Liver (tissue), 9 donors: ENCODE measurements around the gene SEMA6B. TPM values are rescaled to one million over a fixed set of nuclear protein-coding genes. Genes with fewer than 3 reads are reported as not detected.
A peak's percentile ranks its signal among the peaks of the same experiment; 100 is the strongest.

Experiments
- DNase-seq: peaks from one replicate; pipeline ENCODE4 v3.0.0-alpha.2; 2017; ENCODE audit warnings: low spot score
- H3K27ac ChIP-seq, 2 donors: one replicate each; pipeline ENCODE4 v1.7.0; 2013; ENCODE audit warnings: inconsistent platforms in 2 of 2, low read length in 2 of 2, control low read depth in 1 of 2, low read depth in 1 of 2, mild to moderate bottlenecking in 1 of 2
- H3K27me3 ChIP-seq, 4 donors: one replicate each; pipeline versions ENCODE4 v1.6.1 to v1.7.0; 2013; ENCODE audit warnings: low read length in 3 of 4, inconsistent platforms in 1 of 4, mild to moderate bottlenecking in 1 of 4, moderate library complexity in 1 of 4; ENCODE audit not compliant: control insufficient read depth in 4 of 4, insufficient read depth in 4 of 4
- H3K36me3 ChIP-seq, 4 donors: one replicate each; pipeline versions ENCODE4 v1.6.1 to v1.7.0; 2013; ENCODE audit warnings: low read length in 3 of 4, mild to moderate bottlenecking in 3 of 4, low read depth in 1 of 4, moderate library complexity in 1 of 4; ENCODE audit not compliant: control insufficient read depth in 4 of 4, insufficient read depth in 3 of 4
- H3K4me1 ChIP-seq, 4 donors: one replicate each; pipeline versions ENCODE4 v1.6.1 to v1.7.0; 2013; ENCODE audit warnings: low read length in 3 of 4, mild to moderate bottlenecking in 3 of 4, moderate library complexity in 1 of 4; ENCODE audit not compliant: control insufficient read depth in 4 of 4, insufficient read depth in 4 of 4
- H3K4me3 ChIP-seq, 3 donors: one replicate each; pipeline versions ENCODE4 v1.6.1 to v1.7.0; 2013; ENCODE audit warnings: low read length in 3 of 3, control low read depth in 1 of 3, low read depth in 1 of 3, mild to moderate bottlenecking in 1 of 3
- H3K9ac ChIP-seq, 2 donors: one replicate each; pipeline ENCODE4 v1.7.0; 2013; ENCODE audit warnings: low read length in 2 of 2, mild to moderate bottlenecking in 2 of 2, moderate library complexity in 2 of 2, control low read depth in 1 of 2, low read depth in 1 of 2
- H3K9me3 ChIP-seq, 4 donors: one replicate each; pipeline versions ENCODE4 v1.6.1 to v1.7.0; 2013; ENCODE audit warnings: low read length in 3 of 4; ENCODE audit not compliant: control insufficient read depth in 4 of 4
- EGR1 ChIP-seq, 2 donors: IDR thresholded peaks; 2 replicates each; pipeline ENCODE4 v1.6.1; 2016 to 2018; ENCODE audit warnings: antibody characterized with exemption in 2 of 2, low read depth in 2 of 2
- FOXA2 ChIP-seq: IDR thresholded peaks from 2 replicates; pipeline ENCODE4 v1.6.1; 2016; ENCODE audit warnings: antibody characterized with exemption
- HNF4G ChIP-seq: IDR thresholded peaks from 2 replicates; pipeline ENCODE4 v1.6.1; 2016; ENCODE audit warnings: antibody characterized with exemption
- JUND ChIP-seq, 2 donors: IDR thresholded peaks; 2 replicates each; pipeline ENCODE4 v1.6.1; 2016; ENCODE audit warnings: antibody characterized with exemption in 2 of 2
- MAX ChIP-seq: IDR thresholded peaks from 2 replicates; pipeline ENCODE4 v1.6.1; 2016; ENCODE audit warnings: antibody characterized with exemption
- SP1 ChIP-seq: IDR thresholded peaks from 2 replicates; pipeline ENCODE4 v1.6.1; 2018; ENCODE audit warnings: antibody characterized with exemption, mild to moderate bottlenecking
- WGBS: extraction: QIAGEN DNeasy Blood & Tissue Kit; methylation state at CpG from one replicate; pipeline ENCODE4 v1.1.7; 2013; 5-methylcytosine and 5-hydroxymethylcytosine counted together
- polyA plus RNA-seq, 2 donors: library from polyadenylated mRNA; stranded (reverse) in 1 of 2; unstranded in 1 of 2; fragments of 200-250 nt in 1 of 2; fragments of >200 nt in 1 of 2; fragmentation: Nextera tagmentation in 1 of 2; extraction: Ambion mirVana in 1 of 2; gene quantifications; one replicate each; pipeline versions ENCODE4 v1.2.1 to v1.2.3, GENCODE V29; 2013 to 2015
- total RNA-seq, 2 donors: library from RNA; depleted of rRNA; stranded (reverse); fragments of >200 nt; gene quantifications; one replicate each; pipeline ENCODE4 v1.2.3, GENCODE V29; 2014
- TF ChIP-seq, protein P1 (sequence below): IDR thresholded peaks from 2 replicates; pipeline ENCODE4 v1.6.1; 2016; ENCODE audit warnings: antibody characterized with exemption
- TF ChIP-seq, protein P2 (sequence below): fragments of 150-350 bp; IDR thresholded peaks from 2 replicates; pipeline ENCODE4 v1.5.1; 2017; ENCODE audit warnings: improper control_type of control experiment, low read depth, low read length; ENCODE audit not compliant: missing input control
- donor health status: healthy.
- donor health status: healthy.
- donor health status: healthy.
- donor health status: healthy.
- donor health status: healthy.

SEMA6B gene
- total and polyA plus RNA-seq, 4 donors = 0.58 to 3.2 (median 2.9) TPM

DNA sequence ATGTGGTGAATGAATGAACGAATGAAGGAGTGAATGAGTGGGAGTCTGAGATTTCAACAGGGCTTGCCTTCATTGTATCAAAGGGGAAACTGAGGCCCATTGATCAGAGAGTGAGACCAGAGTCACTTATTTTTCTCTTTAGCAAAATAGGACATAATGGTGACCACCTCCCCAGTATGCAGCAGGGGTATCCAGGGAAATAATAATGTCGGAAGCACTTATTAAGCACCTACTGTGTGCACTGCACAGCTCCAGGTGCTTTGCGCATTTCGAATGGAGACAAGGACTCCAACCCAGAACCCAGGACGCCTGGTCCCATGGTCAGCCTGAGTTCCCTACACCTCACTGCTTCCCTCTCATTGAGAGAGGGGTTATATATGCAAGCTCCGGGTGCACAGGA lies 26.8 kb upstream of the SEMA6B start:
- WGBS = 81% methylated on average over 6 of the region's 6 CpGs
- peaks cover 6 to 12% (median 11%) of the 10 kb centered on the region in 4 donors for H3K4me1 ChIP-seq
- H3K27me3 ChIP-seq = peaks cover 0 to 3% (median under 1%) of the 10 kb centered on the region in 4 donors
- no peak overlapping the region for H3K27ac ChIP-seq
- no peak for TF ChIP-seq FOXA2
- TF ChIP-seq HNF4G = no peak
- no peak for TF ChIP-seq JUND (IDR thresholded peaks at IDR 0.05)
- TF ChIP-seq, protein P1, sequence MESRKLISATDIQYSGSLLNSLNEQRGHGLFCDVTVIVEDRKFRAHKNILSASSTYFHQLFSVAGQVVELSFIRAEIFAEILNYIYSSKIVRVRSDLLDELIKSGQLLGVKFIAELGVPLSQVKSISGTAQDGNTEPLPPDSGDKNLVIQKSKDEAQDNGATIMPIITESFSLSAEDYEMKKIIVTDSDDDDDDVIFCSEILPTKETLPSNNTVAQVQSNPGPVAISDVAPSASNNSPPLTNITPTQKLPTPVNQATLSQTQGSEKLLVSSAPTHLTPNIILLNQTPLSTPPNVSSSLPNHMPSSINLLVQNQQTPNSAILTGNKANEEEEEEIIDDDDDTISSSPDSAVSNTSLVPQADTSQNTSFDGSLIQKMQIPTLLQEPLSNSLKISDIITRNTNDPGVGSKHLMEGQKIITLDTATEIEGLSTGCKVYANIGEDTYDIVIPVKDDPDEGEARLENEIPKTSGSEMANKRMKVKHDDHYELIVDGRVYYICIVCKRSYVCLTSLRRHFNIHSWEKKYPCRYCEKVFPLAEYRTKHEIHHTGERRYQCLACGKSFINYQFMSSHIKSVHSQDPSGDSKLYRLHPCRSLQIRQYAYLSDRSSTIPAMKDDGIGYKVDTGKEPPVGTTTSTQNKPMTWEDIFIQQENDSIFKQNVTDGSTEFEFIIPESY = no peak
- H3K4me3 ChIP-seq = no peak overlapping the region
- no peak for DNase-seq
- H3K9ac ChIP-seq = no peak overlapping the region
- H3K36me3 ChIP-seq = no peaks in the 10 kb centered on the region
- no peaks in the 10 kb centered on the region for H3K9me3 ChIP-seq

DNA sequence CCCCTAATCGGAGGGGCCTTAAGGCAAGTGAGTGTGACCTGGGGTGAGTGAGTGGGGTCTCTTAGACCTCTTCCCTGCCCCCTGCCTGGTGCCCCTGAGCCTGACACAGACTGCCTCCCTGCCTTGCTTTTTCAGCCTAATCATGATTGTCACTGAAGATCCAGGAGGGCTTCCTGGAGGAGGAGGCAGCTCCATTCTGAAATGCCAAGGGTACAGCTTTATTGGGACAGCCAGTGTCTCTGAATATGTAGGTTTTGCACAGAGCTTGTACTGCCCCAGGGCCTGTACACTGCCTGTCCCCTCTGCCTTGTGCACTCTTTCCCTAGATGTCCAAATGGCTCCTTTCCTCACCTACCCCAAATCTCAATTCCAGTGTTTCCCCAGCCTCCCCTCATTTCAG lies 26.1 kb upstream of the SEMA6B start:
- Histone ChIP-seq H3K9me3 (no peaks in the 10 kb centered on the region), H3K27me3 (peaks cover 0 to 3% (median under 1%) of the 10 kb centered on the region in 4 donors), H3K4me3 (no peak overlapping the region), H3K36me3 (no peaks in the 10 kb centered on the region), H3K9ac (no peak overlapping the region), H3K27ac (no peak overlapping the region), H3K4me1 (peaks cover 9 to 16% (median 11%) of the 10 kb centered on the region in 4 donors)
- no peak for DNase-seq
- 85% methylated on average over 1 of the region's 1 CpG for WGBS
- TF ChIP-seq, protein P2, sequence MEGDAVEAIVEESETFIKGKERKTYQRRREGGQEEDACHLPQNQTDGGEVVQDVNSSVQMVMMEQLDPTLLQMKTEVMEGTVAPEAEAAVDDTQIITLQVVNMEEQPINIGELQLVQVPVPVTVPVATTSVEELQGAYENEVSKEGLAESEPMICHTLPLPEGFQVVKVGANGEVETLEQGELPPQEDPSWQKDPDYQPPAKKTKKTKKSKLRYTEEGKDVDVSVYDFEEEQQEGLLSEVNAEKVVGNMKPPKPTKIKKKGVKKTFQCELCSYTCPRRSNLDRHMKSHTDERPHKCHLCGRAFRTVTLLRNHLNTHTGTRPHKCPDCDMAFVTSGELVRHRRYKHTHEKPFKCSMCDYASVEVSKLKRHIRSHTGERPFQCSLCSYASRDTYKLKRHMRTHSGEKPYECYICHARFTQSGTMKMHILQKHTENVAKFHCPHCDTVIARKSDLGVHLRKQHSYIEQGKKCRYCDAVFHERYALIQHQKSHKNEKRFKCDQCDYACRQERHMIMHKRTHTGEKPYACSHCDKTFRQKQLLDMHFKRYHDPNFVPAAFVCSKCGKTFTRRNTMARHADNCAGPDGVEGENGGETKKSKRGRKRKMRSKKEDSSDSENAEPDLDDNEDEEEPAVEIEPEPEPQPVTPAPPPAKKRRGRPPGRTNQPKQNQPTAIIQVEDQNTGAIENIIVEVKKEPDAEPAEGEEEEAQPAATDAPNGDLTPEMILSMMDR = no peak
- TF ChIP-seq EGR1 (IDR thresholded peaks at IDR 0.05; ENCODE audit: low read depth in 2 of 2) = no peak
- TF ChIP-seq MAX = no peak
- no peak for TF ChIP-seq HNF4G
- TF ChIP-seq SP1 = no peak
- TF ChIP-seq, protein P1 = no peak

- Histone ChIP-seq H3K4me3 (peak overlapping the region in 1 of 3 donors; percentile 30), H3K36me3 (no peaks in the 10 kb centered on the region), H3K27ac (no peak overlapping the region), H3K9ac (no peak overlapping the region), H3K9me3 (no peaks in the 10 kb centered on the region), H3K27me3 (peaks cover 0 to 3% (median under 1%) of the 10 kb centered on the region in 4 donors), H3K4me1 (peaks cover 9 to 16% (median 11%) of the 10 kb centered on the region in 4 donors)
- 9% methylated on average over 45 of the region's 45 CpGs for WGBS
- DNase-seq = no peak
- TF ChIP-seq EGR1 (IDR thresholded peaks at IDR 0.05; ENCODE audit: low read depth in 2 of 2) = no peak
Observed at GRCh38 chr19:4584670-4585460, 25.4 kb upstream of the SEMA6B start.
